ENCODE measurements around the gene RELCH. TPM values are rescaled to one million over a fixed set of nuclear protein-coding genes. Genes with fewer than 3 reads are reported as not detected.

The RELCH gene
- polyA plus RNA-seq, 2 of the 4 experiments (the other 2 are of a cell fraction) = 13.5 to 17.5 TPM

DNA sequence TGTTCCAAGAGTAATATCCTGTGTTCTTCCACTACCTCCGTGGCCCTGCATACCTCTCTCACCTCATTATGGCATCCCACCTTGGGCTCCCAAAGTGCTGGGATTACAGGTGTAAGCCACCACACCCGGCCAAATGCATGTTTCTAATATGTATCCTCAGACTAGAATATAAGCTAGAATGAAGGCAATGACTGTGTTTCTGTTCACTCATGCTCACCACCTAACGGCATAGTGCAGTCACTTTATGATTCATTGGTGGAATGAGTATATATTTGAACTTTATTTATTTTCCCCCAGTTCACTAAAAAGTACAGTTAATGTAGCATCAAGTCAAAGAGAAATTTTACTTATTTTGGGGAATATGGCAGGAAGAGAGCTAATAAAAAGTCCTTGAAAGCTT, 11.5 kb upstream of the RELCH start:
- 90% methylated on average over 3 of the region's 3 CpGs for WGBS (ENCODE audit: missing lambda C conversion rate)
- no peak overlapping the region for H3K4me2 ChIP-seq

DNA sequence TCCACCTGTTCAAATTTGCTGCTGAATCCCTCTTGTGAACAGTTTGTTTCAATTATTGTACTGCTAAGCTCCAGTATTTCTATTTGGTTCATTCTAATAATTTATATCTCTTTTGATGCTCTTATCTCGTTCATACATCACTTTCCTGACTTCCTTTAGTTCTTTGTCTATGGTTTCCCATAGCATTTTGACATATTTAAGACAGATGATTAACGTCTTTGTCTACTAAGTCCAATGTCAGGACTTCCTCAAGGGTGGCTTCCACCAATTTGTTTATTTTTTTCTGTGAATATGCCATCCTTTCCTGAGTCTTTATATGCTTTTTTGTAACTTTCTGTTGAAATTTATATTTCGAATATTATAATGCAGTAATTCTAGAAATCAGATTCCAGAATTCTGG, 9.8 kb upstream of the RELCH start:
- DNase-seq (ENCODE audit: low read depth in 1 of 2, low spot score in 1 of 2) (no peak), FAIRE-seq (no peak), ATAC-seq (no peak)
- Histone ChIP-seq H3K27ac (no peak overlapping the region), H3K4me1 (no peaks in the 10 kb centered on the region), H3K9me3 (no peaks in the 10 kb centered on the region), H3K4me2 (no peak overlapping the region), H3K4me3 (no peak overlapping the region)
- TF ChIP-seq USF2 (IDR thresholded peaks at IDR 0.05) (no peak), KDM5A (IDR thresholded peaks at IDR 0.05) (no peak), JUNB (IDR thresholded peaks at IDR 0.05) (no peak), ZNF302 (CRISPR knock-in tag; IDR thresholded peaks at IDR 0.05) (no peak), MAZ (IDR thresholded peaks at IDR 0.05; ENCODE audit: borderline replicate concordance, low read depth, low read length) (no peak), TFCP2L1 (CRISPR knock-in tag; IDR thresholded peaks at IDR 0.05) (no peak), POLR2A (IDR thresholded peaks at IDR 0.05; ENCODE audit: low read length) (no peak), TP53 (CRISPR knock-in tag; IDR thresholded peaks at IDR 0.05) (no peak), FOSL2 (IDR thresholded peaks at IDR 0.05) (no peak), FOSL2 (CRISPR knock-in tag; IDR thresholded peaks at IDR 0.05) (no peak)
- ChIA-PET POLR2A (no interaction called here), CTCF (interaction anchor here (0.6 kb wide), 1 partner anchor 131 kb away, joined by 4 read pairs; no protein-coding TSS in a partner anchor)
- WGBS (ENCODE audit: missing lambda C conversion rate) = 62% methylated on average over 3 of the region's 3 CpGs

More for the DNA sequence above, 11.5 kb upstream of the RELCH start:
- no peaks in the 10 kb centered on the region for H3K4me1 ChIP-seq
- no peak overlapping the region for H3K4me3 ChIP-seq
- FAIRE-seq (no peak), DNase-seq (ENCODE audit: low read depth in 1 of 2, low spot score in 1 of 2) (no peak), ATAC-seq (no peak)
- POLR2A ChIA-PET = no interaction called here
- no peaks in the 10 kb centered on the region for H3K9me3 ChIP-seq
- CTCF ChIA-PET = no interaction called here
- TF ChIP-seq HEYL (CRISPR knock-in tag; IDR thresholded peaks at IDR 0.05) = no peak
- no peak overlapping the region for H3K27ac ChIP-seq

DNA sequence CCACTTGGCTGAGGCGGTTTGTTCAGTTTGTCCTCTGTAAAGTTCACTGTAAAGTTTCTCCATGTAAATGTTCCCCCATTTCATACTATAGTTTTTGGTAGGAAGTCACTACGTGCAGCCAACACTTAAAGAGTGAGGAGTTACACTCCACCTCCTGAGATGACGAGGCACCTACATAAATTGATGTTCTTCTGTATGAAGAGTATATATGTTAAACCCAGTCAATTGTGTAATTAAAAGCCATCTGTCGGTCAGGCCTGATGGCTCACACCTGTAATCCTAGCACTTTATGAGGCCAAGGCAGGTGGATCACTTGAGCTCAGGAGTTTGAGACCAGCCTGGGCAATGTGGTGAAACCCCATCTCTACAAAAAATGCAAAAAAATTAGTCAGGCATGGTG, 7.8 kb upstream of the RELCH start:
- no peak overlapping the region for H3K4me2 ChIP-seq
- no peak for DNase-seq (ENCODE audit: low read depth in 1 of 2, low spot score in 1 of 2)
- ChIA-PET POLR2A (no interaction called here), CTCF (interaction anchor here (1.8 kb wide), 1 partner anchor 71 kb away, joined by 5 read pairs; no protein-coding TSS in a partner anchor)
- peaks cover 3% of the 10 kb centered on the region; the same call in 1 of the 3 replicates for H3K4me1 ChIP-seq
- FAIRE-seq = no peak
- H3K4me3 ChIP-seq = no peak overlapping the region
- 91% methylated on average over 4 of the region's 4 CpGs for WGBS (ENCODE audit: missing lambda C conversion rate)
- no peak for TF ChIP-seq HOXA7 (CRISPR knock-in tag; IDR thresholded peaks at IDR 0.05)
- TF ChIP-seq HDAC2 (IDR thresholded peaks at IDR 0.05) = no peak
- TF ChIP-seq MYC (IDR thresholded peaks at IDR 0.05; ENCODE audit: borderline replicate concordance, low read length) = no peak
- no peak for TF ChIP-seq RAD21 (conservative IDR thresholded peaks at IDR 0.05 in 1 of 2, IDR thresholded peaks at IDR 0.05 in 1 of 2)
- ATAC-seq = no peak
- no peaks in the 10 kb centered on the region for H3K9me3 ChIP-seq
- no peak overlapping the region for H3K27ac ChIP-seq

GRCh38 chr18:62182220-62182619, 4.8 kb upstream of the RELCH start:
- H3K4me3 ChIP-seq = no peak overlapping the region
- no peaks in the 10 kb centered on the region for H3K9me3 ChIP-seq
- no peak for DNase-seq (ENCODE audit: low read depth in 1 of 2, low spot score in 1 of 2)
- ChIA-PET POLR2A (no interaction called here), CTCF (interaction anchor here (1.2 kb wide), 1 partner anchor 63 kb away, joined by 6 read pairs; no protein-coding TSS in a partner anchor)
- no peak overlapping the region for H3K4me2 ChIP-seq
- WGBS (ENCODE audit: missing lambda C conversion rate) = 70% methylated on average over 3 of the region's 3 CpGs
- no peak overlapping the region for H3K27ac ChIP-seq
- no peak for FAIRE-seq
- ATAC-seq = no peak
- TF ChIP-seq, protein P1, sequence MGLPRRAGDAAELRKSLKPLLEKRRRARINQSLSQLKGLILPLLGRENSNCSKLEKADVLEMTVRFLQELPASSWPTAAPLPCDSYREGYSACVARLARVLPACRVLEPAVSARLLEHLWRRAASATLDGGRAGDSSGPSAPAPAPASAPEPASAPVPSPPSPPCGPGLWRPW (IDR thresholded peaks at IDR 0.05) = no peak
- TF ChIP-seq HOXB13 (CRISPR knock-in tag; IDR thresholded peaks at IDR 0.05; ENCODE audit: low read depth) (no peak), CBX8 (IDR thresholded peaks at IDR 0.05) (no peak), ZC3H11A (IDR thresholded peaks at IDR 0.05) (no peak), CHD2 (IDR thresholded peaks at IDR 0.05; ENCODE audit: low read length, partially characterized antibody) (no peak), RCOR1 (IDR thresholded peaks at IDR 0.05; ENCODE audit: low read depth, low read length) (no peak)
- peaks cover 13% of the 10 kb centered on the region; the same call in 2 of the 3 replicates for H3K4me1 ChIP-seq

Measured in A549 (cell line).